Brain microvascular endothelial cell (primary cell): Measurements from ENCODE around the gene DPYSL3.
"Not testable (repeated sequence)": the region's sequence is repeated elsewhere in the genome, so short reads cannot be mapped to it uniquely, and the experiment has no call there.

ENCODE experiments used
- DNase-seq: peaks from one replicate; pipeline ENCODE4 v3.0.0-alpha.2; 2020
- H3K27ac ChIP-seq: fragments of 250-450 bp; sonication (Bioruptor Pico); 2 replicates; pipeline ENCODE4 v1.5.1; 2020; ENCODE audit warnings: mild to moderate bottlenecking, moderate library complexity
- H3K27me3 ChIP-seq: fragments of 250-450 bp; sonication (Bioruptor Pico); replicated peaks from 2 replicates; pipeline ENCODE4 v1.5.1; 2020; ENCODE audit warnings: mild to moderate bottlenecking
- H3K36me3 ChIP-seq: fragments of 250-450 bp; sonication (Bioruptor Pico); replicated peaks from 2 replicates; pipeline ENCODE4 v1.5.1; 2020; ENCODE audit warnings: mild to moderate bottlenecking
- H3K4me3 ChIP-seq: 2 replicates; pipeline ENCODE4 v1.5.1; 2011; ENCODE audit warnings: low read depth, mild to moderate bottlenecking, control low read depth, low read length, moderate library complexity
- in situ Hi-C: cut with HindIII; loops from 2 replicates; pipeline ENCODE4 v1.10.0; 2017; ENCODE audit warnings: low sequenced_read_pairs, low pct_ligation_motif_present
- TF ChIP-seq, protein P1 (sequence below): IDR thresholded peaks from 2 replicates; pipeline ENCODE4 v1.5.1; 2011; ENCODE audit warnings: low read depth, mild to moderate bottlenecking, moderate library complexity, low read length, control low read depth, inconsistent platforms; ENCODE audit errors: missing control alignments

DPYSL3 gene

DNA sequence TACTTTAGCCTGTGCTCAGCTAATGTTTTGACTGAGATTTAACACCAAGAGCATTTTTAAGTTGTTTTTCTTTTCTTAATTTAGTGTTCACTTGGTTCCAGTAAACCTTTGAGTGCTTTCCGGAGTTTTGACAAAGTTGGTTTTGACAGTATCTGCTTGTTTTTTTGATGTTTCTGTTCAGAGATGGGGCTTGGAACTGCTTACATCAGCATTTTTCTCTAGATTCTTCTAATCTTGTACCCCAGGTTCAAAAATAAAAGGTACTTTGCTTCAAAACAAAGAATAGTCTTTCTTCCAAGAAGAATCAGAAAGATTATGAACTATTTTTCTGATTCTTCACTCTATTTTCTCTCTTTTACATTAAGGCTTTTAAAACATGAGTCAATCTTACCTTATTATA is 132.2 kb downstream of the DPYSL3 start:
- no peaks in the 10 kb centered on the region for H3K27me3 ChIP-seq
- H3K27ac ChIP-seq: no peak overlapping the region
- TF ChIP-seq, protein P1, sequence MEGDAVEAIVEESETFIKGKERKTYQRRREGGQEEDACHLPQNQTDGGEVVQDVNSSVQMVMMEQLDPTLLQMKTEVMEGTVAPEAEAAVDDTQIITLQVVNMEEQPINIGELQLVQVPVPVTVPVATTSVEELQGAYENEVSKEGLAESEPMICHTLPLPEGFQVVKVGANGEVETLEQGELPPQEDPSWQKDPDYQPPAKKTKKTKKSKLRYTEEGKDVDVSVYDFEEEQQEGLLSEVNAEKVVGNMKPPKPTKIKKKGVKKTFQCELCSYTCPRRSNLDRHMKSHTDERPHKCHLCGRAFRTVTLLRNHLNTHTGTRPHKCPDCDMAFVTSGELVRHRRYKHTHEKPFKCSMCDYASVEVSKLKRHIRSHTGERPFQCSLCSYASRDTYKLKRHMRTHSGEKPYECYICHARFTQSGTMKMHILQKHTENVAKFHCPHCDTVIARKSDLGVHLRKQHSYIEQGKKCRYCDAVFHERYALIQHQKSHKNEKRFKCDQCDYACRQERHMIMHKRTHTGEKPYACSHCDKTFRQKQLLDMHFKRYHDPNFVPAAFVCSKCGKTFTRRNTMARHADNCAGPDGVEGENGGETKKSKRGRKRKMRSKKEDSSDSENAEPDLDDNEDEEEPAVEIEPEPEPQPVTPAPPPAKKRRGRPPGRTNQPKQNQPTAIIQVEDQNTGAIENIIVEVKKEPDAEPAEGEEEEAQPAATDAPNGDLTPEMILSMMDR: no peak
- DNase-seq: no peak
- H3K4me3 ChIP-seq: no peak overlapping the region
- in situ Hi-C loops: no loop called here
- H3K36me3 ChIP-seq: no peaks in the 10 kb centered on the region

DNA sequence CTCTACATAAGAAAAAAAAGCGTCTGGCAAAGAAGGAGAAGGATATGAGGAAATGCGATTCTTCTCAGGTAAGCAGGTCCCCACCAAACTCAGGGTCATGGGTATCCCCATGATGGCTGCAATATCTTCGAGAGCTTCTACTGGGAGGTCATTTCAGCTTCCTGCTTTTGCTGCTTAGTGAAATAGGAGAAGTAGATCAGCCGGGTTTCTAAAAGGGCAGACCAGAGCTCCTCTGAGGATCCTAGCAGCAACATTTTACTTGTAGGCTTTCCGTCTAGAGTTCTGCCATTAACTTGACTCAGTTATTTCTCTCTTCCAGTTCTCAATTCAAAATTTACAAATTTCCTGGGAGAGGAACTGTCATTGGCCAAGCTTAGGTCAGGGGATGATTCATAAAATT is 134.7 kb downstream of the DPYSL3 start:
- TF ChIP-seq, protein P1: no peak
- DNase-seq: no peak
- Histone ChIP-seq H3K4me3 (no peak overlapping the region), H3K36me3 (no peaks in the 10 kb centered on the region), H3K27me3 (no peaks in the 10 kb centered on the region), H3K27ac (no peak overlapping the region)
- in situ Hi-C loops: no loop called here

DNA sequence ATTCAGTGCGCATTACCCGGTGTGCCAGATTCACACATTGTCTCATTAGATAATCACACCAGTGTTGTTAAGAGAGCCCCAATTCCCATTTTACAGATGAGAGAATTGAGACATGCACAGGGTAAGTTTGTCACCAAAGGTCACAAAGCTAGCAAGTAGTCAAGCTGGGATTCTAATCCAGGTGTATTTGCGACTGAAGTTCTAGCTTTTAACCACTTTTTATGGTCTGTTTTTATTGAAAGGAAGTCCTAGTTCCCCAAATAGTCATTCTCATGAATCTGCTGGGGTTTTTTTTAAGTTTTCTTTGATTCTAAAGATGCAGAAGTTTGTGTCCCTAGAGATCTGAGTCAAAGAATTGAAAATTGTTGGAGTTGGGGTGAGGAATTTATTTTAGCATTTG is 136.5 kb downstream of the DPYSL3 start:
- H3K36me3 ChIP-seq: no peaks in the 10 kb centered on the region
- in situ Hi-C loops: no loop called here
- no peak overlapping the region for H3K27ac ChIP-seq
- no peaks in the 10 kb centered on the region for H3K27me3 ChIP-seq
- TF ChIP-seq, protein P1: no peak
- no peak for DNase-seq
- no peak overlapping the region for H3K4me3 ChIP-seq

DNA sequence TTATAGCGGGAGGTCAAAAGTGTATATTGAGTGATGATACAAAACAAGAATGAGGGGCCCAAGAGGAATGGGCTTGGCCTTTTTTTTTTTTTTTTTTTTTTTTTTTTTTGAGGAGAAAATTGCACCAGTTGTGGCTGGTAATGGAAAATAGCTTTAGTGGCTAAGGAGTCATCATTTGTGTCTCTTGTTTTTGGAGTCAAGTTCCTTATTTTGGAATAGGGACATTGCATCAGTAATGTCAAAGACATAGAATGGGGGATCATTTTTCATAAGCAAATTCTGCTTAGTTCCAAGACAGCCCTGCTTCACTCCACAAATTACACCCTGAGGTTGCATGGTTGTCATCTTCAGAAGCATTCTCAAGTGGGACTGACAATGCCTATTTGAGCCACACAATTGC is 137.7 kb downstream of the DPYSL3 start:
- Histone ChIP-seq H3K27me3 (no peaks in the 10 kb centered on the region), H3K4me3 (no peak overlapping the region), H3K27ac (no peak overlapping the region), H3K36me3 (no peaks in the 10 kb centered on the region)
- in situ Hi-C loops: no loop called here
- TF ChIP-seq, protein P1: no peak
- no peak for DNase-seq

DNA sequence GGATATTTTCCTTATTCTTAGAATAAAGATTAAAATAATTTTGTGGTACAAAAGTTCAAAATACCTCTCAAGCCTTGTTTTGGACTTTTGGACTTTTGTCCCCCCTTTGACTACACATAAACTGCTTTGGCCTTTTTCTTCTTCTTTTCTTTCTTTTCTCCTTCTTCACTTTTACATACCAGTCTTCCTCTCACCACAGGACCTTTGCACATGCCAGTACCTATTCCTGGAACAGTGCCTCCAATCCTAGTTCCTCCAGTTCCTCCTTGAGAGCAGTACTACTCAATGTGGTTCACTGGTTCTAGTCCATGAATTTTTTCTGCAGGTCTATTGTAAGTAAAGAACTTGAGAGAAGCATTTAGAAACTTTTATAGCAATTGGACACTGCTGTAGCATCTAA is 138.6 kb downstream of the DPYSL3 start:
- H3K27me3 ChIP-seq: no peaks in the 10 kb centered on the region
- in situ Hi-C loops: no loop called here
- H3K27ac ChIP-seq: no peak overlapping the region
- no peak for DNase-seq
- no peaks in the 10 kb centered on the region for H3K36me3 ChIP-seq
- TF ChIP-seq, protein P1: no peak
- no peak overlapping the region for H3K4me3 ChIP-seq

DNA sequence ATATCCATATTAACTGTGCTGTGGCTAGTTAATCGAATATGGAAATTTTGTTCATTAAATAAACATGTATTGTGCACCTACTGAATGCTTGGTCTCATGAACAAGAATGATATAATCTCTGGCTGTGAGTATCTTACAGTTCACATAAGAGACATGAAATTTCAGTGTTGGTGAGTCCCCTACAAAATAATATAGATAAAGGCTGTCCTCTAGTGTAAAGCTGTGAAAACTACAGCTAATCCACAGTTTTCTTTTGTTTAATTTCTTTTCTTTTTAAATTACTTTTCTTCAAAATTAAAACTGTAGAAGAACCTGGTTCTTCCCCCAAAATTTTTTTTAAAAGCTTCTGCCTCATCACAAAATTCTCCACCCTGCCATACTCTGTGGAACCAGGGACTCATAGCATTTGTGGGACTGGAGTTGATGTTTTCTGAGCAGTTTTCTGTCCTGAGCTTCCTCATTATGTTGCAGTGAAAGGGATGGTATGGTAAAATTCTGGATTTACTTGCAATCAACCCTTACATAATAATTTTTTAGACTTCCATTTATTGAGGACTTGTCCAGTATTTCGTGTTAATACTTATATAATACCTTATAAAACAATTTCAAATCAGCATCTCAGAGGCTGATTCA is 140.0 kb downstream of the DPYSL3 start:
- no peaks in the 10 kb centered on the region for H3K27me3 ChIP-seq
- no peaks in the 10 kb centered on the region for H3K36me3 ChIP-seq
- in situ Hi-C loops: no loop called here
- no peak for DNase-seq
- H3K4me3 ChIP-seq: no peak overlapping the region
- TF ChIP-seq, protein P1: peak; percentile 37
- no peak overlapping the region for H3K27ac ChIP-seq

DNA sequence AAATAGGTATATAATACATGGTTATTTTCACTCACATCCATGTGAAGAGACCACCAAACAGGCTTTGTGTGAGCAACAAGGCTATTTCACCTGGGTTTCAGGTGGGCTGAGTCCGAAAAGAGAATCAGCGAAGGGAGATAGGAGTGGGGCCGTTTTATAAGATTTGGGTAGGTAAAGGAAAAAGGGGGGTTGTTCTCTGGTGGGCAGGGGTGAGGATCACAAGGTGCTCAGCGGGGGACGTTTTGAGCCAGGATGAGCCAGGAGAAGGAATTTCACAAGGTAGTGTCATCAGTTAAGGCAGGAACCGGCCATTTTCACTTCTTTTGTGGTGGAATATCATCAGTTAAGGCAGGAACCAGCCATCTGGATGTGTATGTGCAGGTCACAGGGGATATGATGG is 142.5 kb downstream of the DPYSL3 start:
- H3K4me3 ChIP-seq, DNase-seq, H3K36me3 ChIP-seq, H3K27ac ChIP-seq, H3K27me3 ChIP-seq, in situ Hi-C loops: not testable (repeated sequence)
